IMR-90 (cell line): ENCODE results near the gene ZNF213.

Experiments used
- BHLHE40 ChIP-seq: fragments of 150-350 bp; IDR thresholded peaks from 2 replicates; pipeline ENCODE4 v1.6.1; 2016; ENCODE audit warnings: mild to moderate bottlenecking, low read depth, low read length
- CEBPB ChIP-seq: IDR thresholded peaks from 2 replicates; pipeline ENCODE4 v1.6.1; 2012; ENCODE audit warnings: low read depth, low read length, improper control_type of control experiment
- CHD1 ChIP-seq: IDR thresholded peaks from 2 replicates; pipeline ENCODE4 v1.6.1; 2012; ENCODE audit warnings: low read depth, low read length, improper control_type of control experiment
- FOS ChIP-seq: fragments of 150-350 bp; IDR thresholded peaks from 2 replicates; pipeline ENCODE4 v1.6.1; 2016; ENCODE audit warnings: low read depth, low read length
- MAFK ChIP-seq: IDR thresholded peaks from 2 replicates; pipeline ENCODE4 v1.6.1; 2012; ENCODE audit warnings: low read depth, low read length, improper control_type of control experiment
- MXI1 ChIP-seq: IDR thresholded peaks from 2 replicates; pipeline ENCODE4 v1.6.1; 2012; ENCODE audit warnings: low read depth, mild to moderate bottlenecking, low read length, moderate library complexity, borderline replicate concordance
- NFE2L2 ChIP-seq: fragments of 150-350 bp; IDR thresholded peaks from 2 replicates; pipeline ENCODE4 v1.6.1; 2016; ENCODE audit warnings: low read depth, mild to moderate bottlenecking, low read length
- POLR2A ChIP-seq: IDR thresholded peaks from 2 replicates; pipeline ENCODE4 v1.6.1; 2012; ENCODE audit warnings: mild to moderate bottlenecking, low read depth, low read length
- RAD21 ChIP-seq: IDR thresholded peaks from 2 replicates; pipeline ENCODE4 v1.6.1; 2012; ENCODE audit warnings: low read length, improper control_type of control experiment
- RCOR1 ChIP-seq: IDR thresholded peaks from 2 replicates; pipeline ENCODE4 v1.6.1; 2012; ENCODE audit warnings: mild to moderate bottlenecking, low read length, improper control_type of control experiment; ENCODE audit not compliant: insufficient replicate concordance
- SMC3 ChIP-seq: fragments of 150-350 bp; IDR thresholded peaks from 2 replicates; pipeline ENCODE4 v1.6.1; 2016; ENCODE audit warnings: low read depth, mild to moderate bottlenecking, antibody characterized with exemption, low read length, moderate library complexity
- TF ChIP-seq, protein P1 (sequence below): conservative IDR thresholded peaks from 2 replicates; pipeline ENCODE4 v1.5.1; 2012; ENCODE audit warnings: mild to moderate bottlenecking, low read depth, low read length, improper control_type of control experiment
- TF ChIP-seq, protein P2 (sequence below): fragments of 150-350 bp; IDR thresholded peaks from 2 replicates; pipeline ENCODE4 v1.6.1; 2016; ENCODE audit warnings: low read depth, mild to moderate bottlenecking, low read length, moderate library complexity, borderline replicate concordance
- TF ChIP-seq, protein P3 (sequence below): fragments of 150-350 bp; IDR thresholded peaks from 2 replicates; pipeline ENCODE4 v1.6.1; 2017; ENCODE audit warnings: mild to moderate bottlenecking, antibody characterized with exemption, low read length, low read depth

DNA sequence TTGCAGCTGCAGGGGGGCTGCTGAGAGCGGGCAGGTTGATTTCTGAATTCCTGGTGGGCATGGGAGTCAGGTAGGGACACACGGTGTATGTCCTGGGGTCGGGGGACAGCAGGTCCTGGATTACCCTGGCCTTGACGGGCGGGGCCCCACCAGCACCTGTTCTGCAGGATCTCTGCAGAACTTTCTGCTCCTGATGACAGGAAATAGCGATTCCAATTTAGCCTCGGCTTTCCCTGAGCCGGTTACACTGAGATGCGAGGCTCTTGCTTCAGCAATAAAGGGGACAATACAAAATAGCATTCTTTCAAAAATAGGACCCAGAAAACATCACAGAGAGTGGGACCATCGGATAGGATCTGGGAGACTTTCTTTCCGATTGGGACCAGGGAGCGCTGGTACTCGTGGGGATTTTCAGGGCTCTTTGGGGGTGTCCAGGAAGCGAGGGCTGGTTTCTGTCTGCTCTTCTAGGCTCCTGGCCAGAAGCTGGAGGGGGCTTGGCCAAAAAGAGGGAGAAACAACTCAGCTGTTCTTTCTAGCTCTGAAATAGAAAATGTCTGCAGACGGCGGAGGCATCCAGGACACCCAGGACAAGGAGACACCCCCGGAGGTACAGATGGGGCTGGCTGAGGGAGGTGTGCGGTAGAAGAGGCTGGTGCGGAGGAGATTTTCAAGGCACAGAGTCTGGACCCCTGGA is 21.8 kb upstream of the ZNF213 start:
- TF ChIP-seq POLR2A, result no peak
- TF ChIP-seq FOS, result no peak
- TF ChIP-seq, protein P1, sequence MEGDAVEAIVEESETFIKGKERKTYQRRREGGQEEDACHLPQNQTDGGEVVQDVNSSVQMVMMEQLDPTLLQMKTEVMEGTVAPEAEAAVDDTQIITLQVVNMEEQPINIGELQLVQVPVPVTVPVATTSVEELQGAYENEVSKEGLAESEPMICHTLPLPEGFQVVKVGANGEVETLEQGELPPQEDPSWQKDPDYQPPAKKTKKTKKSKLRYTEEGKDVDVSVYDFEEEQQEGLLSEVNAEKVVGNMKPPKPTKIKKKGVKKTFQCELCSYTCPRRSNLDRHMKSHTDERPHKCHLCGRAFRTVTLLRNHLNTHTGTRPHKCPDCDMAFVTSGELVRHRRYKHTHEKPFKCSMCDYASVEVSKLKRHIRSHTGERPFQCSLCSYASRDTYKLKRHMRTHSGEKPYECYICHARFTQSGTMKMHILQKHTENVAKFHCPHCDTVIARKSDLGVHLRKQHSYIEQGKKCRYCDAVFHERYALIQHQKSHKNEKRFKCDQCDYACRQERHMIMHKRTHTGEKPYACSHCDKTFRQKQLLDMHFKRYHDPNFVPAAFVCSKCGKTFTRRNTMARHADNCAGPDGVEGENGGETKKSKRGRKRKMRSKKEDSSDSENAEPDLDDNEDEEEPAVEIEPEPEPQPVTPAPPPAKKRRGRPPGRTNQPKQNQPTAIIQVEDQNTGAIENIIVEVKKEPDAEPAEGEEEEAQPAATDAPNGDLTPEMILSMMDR, result no peak
- no peak for TF ChIP-seq RCOR1
- no peak for TF ChIP-seq BHLHE40
- TF ChIP-seq SMC3, result no peak
- TF ChIP-seq, protein P2, sequence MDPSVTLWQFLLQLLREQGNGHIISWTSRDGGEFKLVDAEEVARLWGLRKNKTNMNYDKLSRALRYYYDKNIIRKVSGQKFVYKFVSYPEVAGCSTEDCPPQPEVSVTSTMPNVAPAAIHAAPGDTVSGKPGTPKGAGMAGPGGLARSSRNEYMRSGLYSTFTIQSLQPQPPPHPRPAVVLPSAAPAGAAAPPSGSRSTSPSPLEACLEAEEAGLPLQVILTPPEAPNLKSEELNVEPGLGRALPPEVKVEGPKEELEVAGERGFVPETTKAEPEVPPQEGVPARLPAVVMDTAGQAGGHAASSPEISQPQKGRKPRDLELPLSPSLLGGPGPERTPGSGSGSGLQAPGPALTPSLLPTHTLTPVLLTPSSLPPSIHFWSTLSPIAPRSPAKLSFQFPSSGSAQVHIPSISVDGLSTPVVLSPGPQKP, result no peak
- TF ChIP-seq, protein P3, sequence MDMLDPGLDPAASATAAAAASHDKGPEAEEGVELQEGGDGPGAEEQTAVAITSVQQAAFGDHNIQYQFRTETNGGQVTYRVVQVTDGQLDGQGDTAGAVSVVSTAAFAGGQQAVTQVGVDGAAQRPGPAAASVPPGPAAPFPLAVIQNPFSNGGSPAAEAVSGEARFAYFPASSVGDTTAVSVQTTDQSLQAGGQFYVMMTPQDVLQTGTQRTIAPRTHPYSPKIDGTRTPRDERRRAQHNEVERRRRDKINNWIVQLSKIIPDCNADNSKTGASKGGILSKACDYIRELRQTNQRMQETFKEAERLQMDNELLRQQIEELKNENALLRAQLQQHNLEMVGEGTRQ, result no peak
- TF ChIP-seq CEBPB, result no peak
- TF ChIP-seq RAD21, result no peak
- no peak for TF ChIP-seq MAFK
- TF ChIP-seq MXI1, result no peak
- TF ChIP-seq NFE2L2, result no peak
- TF ChIP-seq CHD1, result no peak
